NCI-H1694 treated with DMSO at 0.1 percent for 48 hours (cell line): Measurements from ENCODE around the gene RBP4.

Experiments
- DNase-seq: peaks from one replicate; lab custom pipeline; 2025; lab: John Stamatoyannopoulos, UW

Gene RBP4

DNA sequence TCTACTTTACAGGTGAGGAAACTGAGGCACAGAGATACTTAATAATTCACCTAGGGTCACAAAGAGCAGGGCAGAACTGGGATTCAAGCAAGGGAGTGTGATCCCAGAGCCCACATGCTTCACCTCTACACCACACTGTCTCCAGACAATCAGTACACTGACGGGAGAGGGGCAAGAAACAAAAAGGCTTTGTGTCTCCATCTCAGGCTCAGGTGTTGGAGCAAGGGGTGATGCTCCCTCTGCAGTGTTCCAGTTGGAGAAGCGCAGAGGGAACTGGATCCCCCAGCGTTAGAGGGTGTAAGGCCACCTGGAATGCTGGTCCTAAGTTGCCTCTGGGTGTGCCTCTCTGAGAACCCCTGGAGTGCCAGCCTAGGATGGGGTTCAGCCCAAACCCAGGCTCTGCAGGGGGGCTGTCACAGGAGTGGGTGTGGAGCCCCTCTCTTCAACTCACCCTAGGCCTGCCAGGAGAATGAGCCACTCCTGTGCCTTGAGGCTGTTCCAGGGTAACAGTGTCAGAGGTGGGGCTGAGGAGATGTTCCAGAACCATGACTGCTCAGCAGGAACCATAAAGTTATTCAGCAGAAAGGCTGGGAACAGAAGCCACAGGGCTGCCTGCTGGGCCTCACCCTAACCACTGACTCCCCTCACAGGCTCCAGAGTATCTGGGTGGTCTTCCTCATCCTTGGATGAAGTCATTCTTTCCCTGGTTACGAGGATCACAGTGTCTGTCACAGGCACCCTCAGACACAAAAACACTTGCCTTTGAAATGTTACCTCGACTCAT lies 5.5 kb downstream of the RBP4 start:
- DNase-seq = no peak

DNA sequence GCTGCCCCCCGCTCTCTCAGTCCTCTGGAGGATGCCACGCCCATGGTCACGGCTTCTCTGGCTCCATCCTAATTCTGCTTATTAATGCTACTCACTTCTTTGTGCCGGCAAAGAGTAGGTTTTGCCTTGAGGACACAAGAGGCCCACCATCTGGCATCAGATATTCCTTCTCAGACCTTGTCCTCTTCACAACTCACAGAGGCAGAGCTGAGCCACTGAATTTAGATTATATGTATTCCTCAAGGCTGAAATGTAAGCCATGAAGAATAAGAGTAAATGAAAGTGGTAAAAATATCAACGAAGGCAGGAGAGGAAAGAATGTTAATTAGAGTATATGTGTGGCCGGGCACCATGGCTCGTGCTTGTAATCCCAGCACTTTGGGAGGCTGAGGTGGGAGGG lies 6.5 kb downstream of the RBP4 start:
- DNase-seq = no peak

DNA sequence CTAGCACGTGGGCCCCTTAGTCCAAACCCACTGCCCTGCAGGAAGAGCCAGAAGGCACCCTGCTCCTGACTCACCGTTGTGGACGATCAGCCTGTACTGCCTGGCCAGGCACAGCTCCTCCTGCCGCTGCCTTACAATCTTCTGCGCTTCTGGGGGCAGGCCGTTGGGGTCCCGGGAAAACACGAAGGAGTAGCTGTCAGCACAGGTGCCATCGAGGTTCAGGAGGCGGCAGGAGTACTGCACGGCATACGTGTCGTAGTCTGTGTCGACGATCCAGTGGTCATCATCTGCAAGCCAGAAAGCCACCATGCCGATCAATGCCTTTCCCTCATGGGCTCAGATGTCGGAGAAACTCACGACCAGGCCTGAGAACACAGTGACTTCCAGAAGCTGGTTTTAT lies 7.3 kb downstream of the RBP4 start:
- no peak for DNase-seq

DNA sequence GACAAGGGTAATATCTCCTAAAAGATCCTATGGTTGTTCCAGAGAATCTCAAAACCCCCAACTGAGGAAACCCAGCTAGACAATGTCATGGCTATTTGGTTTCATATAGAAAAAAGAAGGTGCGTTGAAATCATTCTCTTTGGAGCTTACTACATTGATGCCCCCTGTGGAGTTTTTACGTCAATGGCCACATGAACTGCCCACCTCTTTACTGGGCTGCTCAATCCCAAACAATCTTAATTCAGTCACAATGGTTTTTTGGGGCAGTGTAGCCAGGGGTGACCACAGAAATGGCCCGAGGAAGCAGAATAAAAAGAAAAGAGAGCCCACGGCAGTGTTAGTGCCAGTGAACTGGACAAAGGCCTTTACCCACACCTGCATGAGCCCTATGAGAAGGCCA lies 7.8 kb downstream of the RBP4 start:
- no peak for DNase-seq

DNA sequence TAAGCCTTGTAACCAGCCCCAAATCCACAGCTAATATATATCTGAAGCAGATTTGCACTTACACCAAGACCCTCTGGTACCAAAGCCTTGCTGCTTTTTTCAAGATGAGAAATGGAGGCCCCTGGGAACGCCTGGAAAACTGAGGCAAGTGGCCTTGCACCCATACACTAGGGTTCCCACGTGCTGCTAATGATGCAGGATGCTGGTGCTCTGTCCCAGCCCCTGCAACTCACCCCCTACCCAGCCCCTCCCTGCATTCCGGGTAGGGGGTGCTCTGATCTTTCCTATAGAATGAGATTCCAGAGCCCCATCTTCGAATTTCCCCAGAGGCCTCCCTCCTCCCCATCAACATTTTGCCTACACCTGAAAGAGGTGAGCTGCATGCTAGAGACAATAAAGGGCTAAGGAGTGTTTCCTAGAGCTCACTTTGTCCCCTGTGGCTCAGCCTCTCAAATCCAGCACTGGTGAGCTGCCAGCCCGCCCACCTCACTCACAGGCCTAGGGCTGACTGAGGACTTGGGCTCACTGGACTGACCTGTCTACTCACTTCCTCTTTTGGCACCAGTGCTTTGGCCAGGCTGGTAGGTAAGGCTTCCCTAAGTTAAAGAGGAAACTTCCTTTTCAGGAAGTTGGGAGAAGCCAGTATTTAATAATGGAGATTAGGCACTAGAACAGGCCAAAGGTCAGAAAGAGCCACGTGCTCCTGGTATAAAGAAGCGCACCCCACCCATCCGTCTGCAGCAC lies 9.8 kb downstream of the RBP4 start:
- no peak for DNase-seq

DNA sequence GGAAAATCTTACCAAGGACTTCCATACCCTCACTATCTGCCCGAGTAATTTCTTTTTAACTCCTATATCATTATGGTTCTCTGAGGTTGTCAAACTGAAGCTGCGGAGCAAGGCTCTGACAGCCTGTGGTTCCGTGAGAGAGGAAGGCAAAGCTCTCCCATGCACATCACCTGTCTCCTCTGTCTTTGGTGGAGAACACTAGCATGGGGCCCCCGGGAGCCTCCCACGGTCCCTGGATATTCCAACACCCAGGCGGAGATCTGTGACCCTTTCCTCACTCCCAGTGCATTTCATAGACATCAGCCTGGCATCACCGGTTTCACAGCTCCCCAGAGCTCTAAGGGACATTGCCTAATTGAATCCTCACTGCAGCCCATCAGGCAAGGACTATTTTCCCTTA lies 10.4 kb downstream of the RBP4 start:
- DNase-seq = no peak

DNA sequence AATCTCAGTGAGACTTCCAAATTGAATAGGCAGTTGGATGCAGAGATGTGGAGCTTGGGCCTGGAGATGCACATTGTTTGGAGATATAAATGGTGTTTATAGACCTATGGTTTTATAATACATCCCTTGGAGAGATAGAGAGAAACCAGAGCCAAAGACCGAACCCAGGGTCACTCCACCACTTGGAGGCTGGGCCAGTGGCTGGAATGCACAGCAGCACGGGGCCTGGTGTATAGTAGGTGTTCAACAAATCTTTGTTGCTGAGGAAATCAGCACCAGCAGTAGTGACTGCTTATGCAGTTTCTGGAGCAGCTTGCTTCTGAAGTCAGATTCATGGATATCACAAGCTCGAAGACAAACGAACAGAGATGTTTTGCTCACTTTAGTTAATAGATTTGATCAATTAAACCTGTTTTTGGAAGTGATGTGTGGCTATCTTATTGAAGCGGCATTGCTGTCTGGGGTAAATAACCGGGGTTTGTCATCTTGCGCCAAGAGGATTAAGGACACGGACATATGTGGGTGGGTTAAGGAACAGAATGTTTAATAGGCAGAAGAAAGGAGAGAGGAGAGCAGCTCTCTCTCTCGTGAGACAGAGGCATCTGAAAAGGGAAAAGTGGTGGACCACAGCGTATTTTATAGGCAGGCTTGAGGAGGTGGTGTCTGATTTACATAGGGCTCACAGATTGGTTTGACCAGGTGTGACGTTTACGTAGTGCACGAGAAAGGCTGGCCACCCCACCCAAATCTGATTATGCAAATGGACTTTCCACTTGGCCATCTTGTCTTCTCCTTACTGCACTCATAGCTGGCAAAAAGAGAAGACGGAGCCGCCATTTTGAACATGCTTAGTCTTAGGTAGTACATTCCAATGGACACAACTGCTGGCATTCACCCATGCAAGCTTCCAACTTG lies 11.1 kb downstream of the RBP4 start:
- no peak for DNase-seq

DNA sequence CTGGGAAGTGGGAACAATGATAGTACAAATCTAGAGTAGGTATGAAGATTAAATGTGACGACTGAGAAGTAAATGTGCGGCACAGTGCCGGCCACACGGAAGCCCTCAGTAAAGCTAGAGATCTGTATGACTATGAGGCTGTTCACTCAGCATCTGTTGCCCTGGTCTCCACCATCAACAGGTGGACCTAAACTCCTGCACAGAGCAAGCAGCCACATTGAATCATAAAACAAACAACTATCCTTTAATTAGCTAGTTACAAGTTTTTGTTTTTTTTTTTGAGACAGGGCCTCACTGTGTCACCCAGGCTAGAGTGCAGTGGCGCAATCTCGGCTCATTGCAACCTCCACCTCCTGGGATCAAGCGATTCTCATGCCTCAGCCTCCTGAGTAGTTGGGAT lies 16.6 kb downstream of the RBP4 start:
- DNase-seq = no peak

DNA sequence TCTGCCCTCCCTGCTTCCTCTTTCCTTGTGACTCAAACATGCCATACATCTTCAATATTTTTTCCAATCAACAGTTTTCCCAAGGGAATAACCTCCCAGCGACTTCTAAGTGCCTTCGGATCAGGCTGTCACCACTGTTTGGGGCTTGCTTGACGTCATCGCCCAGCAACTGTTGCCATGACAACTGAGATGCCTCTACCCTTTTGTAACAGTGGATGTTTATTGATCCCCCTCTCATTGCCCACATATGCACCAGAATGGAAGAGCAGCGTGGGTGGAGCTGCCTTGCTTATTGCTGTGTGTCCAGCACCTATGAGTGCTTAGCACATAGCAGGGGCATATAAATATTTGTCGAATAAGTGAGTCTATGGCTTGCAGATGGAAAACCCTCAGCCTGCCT lies 20.2 kb downstream of the RBP4 start:
- no peak for DNase-seq

DNA sequence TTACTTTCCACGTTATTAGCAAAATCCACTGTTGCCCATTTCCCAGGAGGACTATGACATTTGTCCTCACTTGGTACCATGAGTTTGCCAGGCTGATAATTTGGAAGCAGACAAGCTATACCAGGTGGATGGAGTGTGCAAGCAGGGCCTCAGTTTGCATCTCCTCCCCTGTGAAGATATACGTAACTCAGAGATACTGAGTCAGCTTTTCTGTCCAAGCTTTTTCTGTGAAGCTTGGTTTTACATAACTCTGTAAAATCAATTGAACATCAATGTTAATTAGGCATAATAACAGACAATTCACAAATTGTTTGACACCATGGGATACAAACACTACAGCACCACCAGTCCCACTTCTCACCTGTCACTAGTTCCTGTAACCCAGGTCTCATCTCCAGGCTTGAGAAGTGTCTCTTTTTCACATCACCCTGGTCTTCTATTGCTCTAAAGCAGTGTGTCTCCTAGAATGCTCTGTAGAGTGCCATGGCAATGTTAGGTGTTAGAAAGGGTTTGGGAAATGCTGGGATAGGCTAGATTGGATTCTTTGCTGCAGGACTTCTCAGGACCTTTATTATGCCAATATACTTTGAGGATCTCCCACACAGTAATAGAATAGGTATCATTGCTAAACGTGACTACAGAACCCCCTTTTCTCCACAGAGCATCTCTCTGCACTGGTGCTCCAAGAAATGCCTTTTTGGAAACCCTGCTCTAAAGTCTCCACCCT lies 20.9 kb downstream of the RBP4 start:
- no peak for DNase-seq

DNA sequence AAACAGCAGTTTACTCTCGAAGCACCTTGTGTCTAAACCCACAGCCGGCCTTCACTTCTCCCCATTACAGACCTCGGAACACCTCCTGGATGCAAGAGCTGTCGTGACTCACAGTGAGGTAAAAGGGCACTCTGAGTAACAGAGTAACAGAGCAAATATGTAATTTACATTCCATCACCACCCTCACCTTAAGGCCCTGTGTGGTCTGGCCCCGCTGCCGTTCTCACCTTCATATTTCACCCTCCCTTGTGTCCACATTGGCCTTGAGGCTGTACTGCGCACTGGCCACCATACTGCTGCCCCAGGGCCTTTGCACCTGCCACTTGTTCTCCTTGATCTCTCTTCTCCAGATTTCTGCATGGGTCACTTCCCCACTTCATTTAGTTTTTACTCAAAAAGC lies 21.9 kb downstream of the RBP4 start:
- DNase-seq = no peak

DNA sequence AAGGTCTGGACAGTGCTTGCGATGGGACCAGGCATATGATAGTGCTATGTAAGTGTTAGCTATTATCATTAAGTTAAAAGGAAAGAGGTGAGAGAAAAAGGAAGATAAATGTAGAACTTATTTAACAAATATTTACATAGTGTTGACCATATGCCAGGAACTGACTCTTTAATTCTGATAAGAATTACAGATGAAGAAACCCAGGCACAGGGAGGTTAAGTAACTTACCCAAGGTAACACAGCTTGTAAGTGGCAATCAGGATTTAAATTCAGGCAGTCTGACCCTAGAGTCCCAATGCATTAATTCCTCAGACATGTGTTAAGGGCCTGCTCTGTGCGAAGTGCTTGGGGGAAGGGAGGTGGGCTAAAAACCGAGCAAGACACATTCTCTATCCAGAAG lies 23.5 kb downstream of the RBP4 start:
- no peak for DNase-seq

DNA sequence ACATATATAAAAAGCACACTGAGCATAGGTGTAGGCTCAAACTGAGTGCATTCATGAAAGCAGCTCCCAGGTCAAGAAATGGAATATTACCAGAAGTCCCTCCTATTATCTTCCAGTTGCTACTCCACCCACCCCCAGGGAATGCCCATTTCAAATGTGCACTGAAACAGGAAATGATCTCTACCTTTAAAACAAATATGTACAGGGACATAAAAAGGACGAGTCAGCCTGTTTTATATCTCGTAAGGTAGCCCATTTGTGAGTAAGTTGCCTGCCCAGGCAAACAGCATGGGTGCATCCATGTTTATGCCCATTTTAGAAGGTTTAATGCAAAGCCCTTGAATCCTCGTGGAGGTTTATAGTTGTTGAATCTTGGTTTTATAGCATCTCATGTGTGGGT lies 24.1 kb downstream of the RBP4 start:
- DNase-seq = no peak

DNA sequence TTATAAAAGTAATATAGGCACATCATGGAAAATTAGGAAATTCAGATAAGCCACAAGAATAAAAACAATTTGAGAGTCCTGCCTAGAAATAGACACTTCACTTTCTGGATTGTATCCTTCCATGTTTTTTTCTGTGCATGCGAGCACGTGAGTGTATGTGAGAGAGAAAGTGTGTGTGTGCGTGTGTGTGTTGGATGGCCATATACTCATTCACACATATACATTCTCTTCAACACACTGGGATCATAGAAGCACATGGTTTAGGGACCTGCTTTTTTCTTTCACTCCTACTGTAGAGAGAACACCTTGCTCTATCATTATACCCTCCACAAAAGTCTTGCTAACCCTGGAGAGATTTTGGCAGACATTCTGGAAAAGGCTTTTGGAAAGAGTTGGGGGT lies 27.1 kb downstream of the RBP4 start:
- no peak for DNase-seq

DNA sequence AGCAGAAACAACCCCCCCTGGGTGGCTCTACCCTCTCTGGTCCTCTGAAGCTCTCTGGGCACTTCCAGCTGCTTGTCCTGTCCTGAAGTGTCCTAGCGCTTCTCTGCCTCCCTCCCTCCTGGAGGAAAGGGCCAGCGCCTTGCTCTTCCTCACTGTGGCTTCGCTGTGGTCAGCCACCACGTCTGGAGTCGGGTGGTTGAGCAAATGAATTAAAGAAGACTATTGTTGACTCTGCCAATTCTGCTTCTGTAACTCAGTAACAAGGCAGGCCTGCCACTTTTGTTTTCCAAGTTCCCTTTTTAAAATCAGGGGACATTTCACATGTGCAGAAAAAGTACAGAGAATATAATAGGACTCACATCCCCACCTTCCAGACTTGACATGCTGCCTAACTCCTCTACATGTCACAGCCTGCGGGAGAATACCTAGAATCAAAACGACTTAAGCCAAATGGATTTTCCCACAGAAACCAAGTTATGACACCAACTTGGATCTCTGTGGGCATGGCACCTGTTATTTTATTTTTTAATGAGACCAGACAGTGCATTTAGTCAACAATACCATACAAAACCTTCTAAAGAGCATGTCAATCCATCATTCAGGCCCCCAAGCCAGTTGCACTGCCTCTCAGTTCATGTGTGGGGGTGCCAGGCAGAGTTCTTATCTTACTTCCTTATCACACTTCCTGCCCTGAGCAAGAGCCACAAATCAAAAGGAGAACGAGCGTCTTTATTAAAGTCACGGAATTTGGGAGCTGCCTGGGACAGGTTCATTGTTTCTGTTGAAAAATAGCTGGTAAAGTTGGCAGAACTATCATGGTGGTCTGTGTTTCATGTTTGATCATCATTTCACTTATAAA lies 27.8 kb downstream of the RBP4 start:
- DNase-seq = no peak

DNA sequence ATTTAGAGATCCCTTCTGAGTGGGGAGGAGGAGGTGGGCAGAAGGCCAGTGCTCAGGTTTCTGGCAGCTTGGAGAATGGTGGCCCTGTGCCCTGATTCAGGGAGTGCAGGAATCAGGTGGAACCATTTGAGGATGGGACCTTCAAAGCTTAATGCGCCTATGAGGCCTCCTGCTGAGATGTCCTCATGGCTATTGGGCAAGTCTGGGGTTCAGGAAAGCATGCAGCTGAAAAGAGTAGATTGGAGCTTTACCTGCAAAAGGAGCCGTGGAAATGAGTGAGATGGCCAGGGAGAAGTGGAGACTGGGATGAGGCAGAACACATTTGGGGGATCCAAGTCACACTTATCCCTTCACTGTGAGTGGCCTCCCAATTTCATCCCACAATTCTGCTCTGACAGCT lies 28.4 kb downstream of the RBP4 start:
- no peak for DNase-seq

DNA sequence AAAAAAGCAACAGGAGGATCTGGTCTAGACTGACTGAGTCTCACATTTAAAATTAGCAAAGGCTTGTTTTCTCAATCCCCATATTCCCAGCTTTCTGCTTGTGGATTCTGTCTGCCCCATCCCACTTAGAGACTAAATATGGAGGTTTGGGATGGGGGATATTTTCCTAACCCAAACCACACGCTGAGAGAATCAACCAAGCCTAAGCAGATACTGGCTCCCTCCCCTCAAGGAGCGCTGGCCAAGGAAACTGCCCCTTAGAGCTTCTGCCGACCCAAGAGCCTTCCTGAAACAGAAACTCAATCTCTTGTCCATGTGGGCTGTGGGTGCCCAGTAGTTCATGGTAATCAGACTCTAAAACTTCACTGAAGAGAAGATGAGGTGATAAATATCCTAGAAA lies 30.7 kb downstream of the RBP4 start:
- DNase-seq = no peak

DNA sequence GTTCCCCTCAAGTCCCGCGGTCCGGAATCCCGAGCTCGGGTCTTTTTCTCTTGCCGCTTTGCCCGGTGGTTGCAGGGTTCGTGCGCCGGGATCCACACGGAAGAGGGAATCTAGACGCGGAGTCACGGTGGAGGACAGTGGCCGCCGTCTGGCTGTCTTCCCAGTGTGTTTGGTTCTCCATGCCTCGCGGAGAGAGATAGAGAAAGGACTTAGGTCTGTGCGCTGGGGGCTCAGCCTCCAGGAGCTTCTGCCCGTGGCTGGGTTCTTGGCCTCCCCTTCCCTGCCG lies 33.0 kb downstream of the RBP4 start:
- no peak for DNase-seq

DNA sequence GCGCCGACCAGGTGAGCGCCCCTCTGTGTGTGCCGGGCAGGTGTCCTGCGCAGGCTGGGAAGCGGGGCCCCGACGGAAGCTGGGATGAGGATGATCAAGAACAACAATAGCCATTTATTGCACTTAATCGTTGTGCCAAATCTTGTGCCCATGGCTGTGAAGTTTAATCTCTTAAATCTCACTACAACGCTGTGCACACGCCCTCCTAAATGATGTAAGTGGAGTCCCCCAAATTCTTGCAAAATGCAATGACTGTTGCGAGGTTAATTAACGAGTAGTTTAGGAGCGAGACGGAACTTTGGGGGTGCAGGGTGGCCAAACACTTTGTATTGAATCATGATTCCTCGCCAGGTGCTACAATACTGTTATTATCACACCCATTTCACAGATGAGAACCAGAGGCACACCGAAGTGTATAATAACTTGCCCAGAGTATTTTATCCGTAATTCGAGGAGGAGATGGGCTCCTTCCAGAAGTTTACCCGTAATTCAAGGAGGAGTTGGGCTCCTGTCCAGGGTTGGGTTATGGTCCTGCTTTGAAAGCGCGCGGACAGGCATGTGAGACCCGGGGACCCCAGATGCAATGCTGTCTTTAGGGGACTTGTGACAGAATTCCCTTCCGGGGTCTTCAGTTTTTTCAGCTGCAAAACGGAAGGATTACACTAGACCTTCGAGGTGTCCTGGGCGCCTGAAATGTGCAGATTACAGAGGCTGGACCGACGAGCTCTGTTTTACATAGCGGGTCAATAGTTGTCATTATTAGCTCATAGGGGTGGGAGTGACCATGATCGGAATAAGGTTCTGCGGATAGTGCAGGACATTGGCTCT lies 33.5 kb downstream of the RBP4 start:
- no peak for DNase-seq
